NT2/D1 (cell line): ENCODE measurements around the gene CCDC70.

Experiments
- DNase-seq: peaks from one replicate; pipeline ENCODE4 v3.0.0-alpha.2; 2011; ENCODE audit warnings: low read depth, low spot score
- H3K27me3 ChIP-seq: 2 replicates; pipeline ENCODE4 v1.6.0; 2011; ENCODE audit warnings: mild to moderate bottlenecking; ENCODE audit not compliant: insufficient read length, insufficient read depth
- H3K36me3 ChIP-seq: 2 replicates; pipeline ENCODE4 v1.6.1; 2011; ENCODE audit warnings: mild to moderate bottlenecking, low read length, mixed read lengths; ENCODE audit not compliant: insufficient read depth, insufficient read length
- H3K4me1 ChIP-seq: 2 replicates; pipeline ENCODE4 v1.5.1; 2011; ENCODE audit not compliant: insufficient read depth, insufficient read length
- H3K4me3 ChIP-seq: 2 replicates; pipeline ENCODE4 v1.5.1; 2011; ENCODE audit warnings: low read depth; ENCODE audit not compliant: insufficient read length
- H3K9ac ChIP-seq: 2 replicates; pipeline ENCODE4 v1.6.0; 2011; ENCODE audit warnings: low read depth; ENCODE audit not compliant: insufficient read length
- H3K9me3 ChIP-seq: 2 replicates; pipeline ENCODE4 v1.5.1; 2011; ENCODE audit warnings: mild to moderate bottlenecking, low read length; ENCODE audit not compliant: insufficient read depth
- SUZ12 ChIP-seq: IDR thresholded peaks from 2 replicates; pipeline ENCODE4 v1.6.1; 2011; ENCODE audit not compliant: insufficient read length, insufficient read depth; ENCODE audit errors: extremely low read depth
- YY1 ChIP-seq: IDR thresholded peaks from 2 replicates; pipeline ENCODE4 v1.6.1; 2011; ENCODE audit not compliant: insufficient read length, insufficient read depth
- ZNF274 ChIP-seq: IDR thresholded peaks from 2 replicates; pipeline ENCODE4 v1.6.1; 2011; ENCODE audit warnings: mild to moderate bottlenecking, low read depth, low read length

Gene CCDC70

DNA sequence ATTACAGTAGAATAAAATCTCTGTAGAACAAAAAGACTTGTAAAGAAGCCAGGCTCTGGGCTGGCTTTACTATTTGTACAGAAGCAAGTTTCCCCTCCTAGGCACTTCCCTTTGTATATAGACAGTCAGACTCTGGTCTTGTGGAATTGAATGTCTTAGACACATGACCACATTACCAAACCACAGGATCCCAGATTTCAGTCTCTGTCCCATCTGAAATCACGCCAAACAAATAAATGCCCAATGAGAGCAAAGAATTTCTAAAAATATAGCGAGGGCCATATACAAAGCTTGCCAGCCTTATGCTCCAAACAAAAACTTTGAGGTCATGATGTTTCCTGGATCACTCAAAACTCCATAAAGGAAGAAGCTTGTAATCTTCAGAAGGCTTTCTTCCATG, 23.9 kb downstream of the CCDC70 start:
- Histone ChIP-seq H3K4me1 (no peaks in the 10 kb centered on the region), H3K27me3 (no peaks in the 10 kb centered on the region), H3K9me3 (no peaks in the 10 kb centered on the region; the same call in 1 of the 2 replicates), H3K36me3 (no peaks in the 10 kb centered on the region), H3K4me3 (no peak overlapping the region), H3K9ac (no peak overlapping the region)
- DNase-seq: no peak
- TF ChIP-seq YY1: no peak
- no peak for TF ChIP-seq SUZ12
- TF ChIP-seq ZNF274: no peak

DNA sequence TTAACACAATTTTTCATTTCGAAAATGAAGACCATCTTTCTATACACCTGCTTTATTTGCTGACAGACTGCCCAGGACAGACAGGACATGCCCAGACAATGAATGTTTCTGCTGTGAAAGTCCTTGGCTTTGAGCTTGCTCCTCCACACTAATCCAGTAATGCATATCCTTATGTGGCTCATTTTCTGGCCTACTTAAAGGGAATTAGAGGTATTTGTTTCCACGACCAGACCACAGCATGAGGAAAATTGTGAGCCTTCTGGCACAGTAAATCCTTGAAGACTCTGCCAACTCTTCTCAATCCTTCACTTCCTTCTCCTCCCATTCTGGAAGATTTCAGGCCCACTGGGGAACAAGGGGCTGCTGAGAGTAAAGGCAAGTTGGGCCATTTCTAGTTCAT, 25.7 kb downstream of the CCDC70 start:
- no peak overlapping the region for H3K4me3 ChIP-seq
- no peak overlapping the region for H3K9ac ChIP-seq
- H3K27me3 ChIP-seq: no peaks in the 10 kb centered on the region
- H3K9me3 ChIP-seq: no peaks in the 10 kb centered on the region; the same call in 1 of the 2 replicates
- no peaks in the 10 kb centered on the region for H3K36me3 ChIP-seq
- DNase-seq: no peak
- TF ChIP-seq YY1: no peak
- no peak for TF ChIP-seq SUZ12
- TF ChIP-seq ZNF274: no peak
- no peaks in the 10 kb centered on the region for H3K4me1 ChIP-seq

DNA sequence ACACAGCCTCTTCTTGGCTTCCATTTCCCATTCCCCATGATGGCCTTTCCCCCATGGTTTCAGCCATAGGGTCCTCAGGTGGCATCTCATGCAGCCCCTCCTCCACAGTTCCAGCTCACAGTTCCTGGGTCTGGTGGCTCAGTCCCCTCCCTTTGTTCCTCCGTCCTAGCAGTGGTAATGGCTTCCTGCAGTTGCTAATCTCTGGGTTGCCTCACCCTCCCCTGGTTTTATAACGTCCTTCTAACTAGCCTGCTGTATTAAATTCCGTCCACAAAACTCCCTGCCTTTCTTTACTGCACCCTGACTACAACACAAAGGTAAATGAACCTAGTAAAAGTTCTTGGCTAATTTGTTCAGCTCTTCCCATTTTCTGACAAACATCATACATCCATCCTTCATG, 30.9 kb downstream of the CCDC70 start:
- Histone ChIP-seq H3K4me3 (no peak overlapping the region), H3K36me3 (no peaks in the 10 kb centered on the region), H3K27me3 (no peaks in the 10 kb centered on the region), H3K9me3 (no peaks in the 10 kb centered on the region), H3K4me1 (no peaks in the 10 kb centered on the region), H3K9ac (no peak overlapping the region)
- DNase-seq: no peak
- no peak for TF ChIP-seq YY1
- no peak for TF ChIP-seq ZNF274
- no peak for TF ChIP-seq SUZ12

DNA sequence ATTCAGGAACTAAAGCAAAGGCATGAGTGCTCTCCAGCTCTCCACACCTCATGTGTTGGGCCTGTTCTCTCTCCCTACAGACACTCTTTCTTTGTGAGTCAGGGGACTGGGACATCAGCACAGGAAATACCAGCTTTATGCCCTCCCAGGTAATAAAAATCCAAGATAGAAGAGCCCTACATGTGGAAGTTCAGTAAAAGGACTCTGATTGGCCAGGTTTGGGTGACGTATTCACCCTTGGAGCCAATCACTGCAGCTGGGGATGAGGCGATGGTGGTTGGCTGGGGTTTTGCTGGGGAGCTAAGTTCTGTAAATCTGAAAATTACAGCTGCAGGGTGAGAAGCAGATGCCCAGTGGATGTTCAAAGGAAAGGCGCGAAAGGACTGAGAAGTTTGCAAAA, 32.5 kb downstream of the CCDC70 start:
- Histone ChIP-seq H3K36me3 (no peaks in the 10 kb centered on the region), H3K4me3 (no peak overlapping the region), H3K9me3 (no peaks in the 10 kb centered on the region), H3K4me1 (no peaks in the 10 kb centered on the region), H3K9ac (no peak overlapping the region), H3K27me3 (no peaks in the 10 kb centered on the region)
- DNase-seq: no peak
- TF ChIP-seq SUZ12: no peak
- TF ChIP-seq ZNF274: no peak
- no peak for TF ChIP-seq YY1

DNA sequence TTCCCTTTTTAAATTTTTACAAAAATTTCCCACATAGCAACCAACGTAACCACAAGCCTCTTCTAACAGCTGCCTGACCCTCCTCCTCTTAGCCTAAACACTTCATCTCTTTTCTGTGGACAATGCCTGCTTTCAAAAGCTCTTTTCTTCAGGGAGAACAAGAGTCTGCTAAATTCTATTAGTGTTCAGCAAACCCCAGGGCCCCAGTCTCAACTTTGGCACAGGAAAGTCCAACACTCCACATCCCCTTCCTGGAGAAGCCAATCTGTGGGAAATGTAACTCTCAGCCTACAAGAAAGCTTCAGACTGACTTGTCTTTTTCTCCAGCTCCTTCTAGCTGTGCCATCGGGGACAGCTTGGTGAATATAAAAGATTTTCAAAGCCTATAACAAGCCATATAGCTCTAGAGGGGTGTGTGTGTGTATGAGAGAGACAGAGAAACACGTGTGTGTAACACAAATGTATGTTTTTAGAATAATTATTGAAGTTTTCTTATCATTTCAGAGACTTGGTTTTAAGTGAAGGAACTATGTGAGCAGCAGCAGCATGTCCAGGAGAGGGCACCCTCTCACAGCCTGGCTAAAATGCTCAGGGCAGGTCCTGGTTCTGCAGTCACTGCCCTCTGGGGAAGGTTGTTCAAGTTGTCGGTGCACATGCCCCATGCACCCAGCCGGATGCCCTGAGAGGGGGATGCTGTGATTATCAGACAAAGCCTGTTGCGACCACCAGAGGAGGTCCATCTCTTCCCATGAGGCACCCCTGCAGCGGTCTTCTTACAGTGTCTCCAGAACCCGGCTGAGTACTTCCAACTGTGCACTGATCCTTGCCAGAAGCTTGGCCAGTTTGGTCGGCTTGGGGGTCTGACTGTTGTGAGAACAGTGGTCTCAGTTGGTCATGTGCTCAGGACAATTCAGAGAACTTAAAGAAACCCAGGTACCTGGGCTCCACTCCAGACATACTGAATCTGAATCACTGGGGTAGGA, 34.4 kb downstream of the CCDC70 start:
- no peaks in the 10 kb centered on the region for H3K27me3 ChIP-seq
- no peak overlapping the region for H3K4me3 ChIP-seq
- H3K4me1 ChIP-seq: no peaks in the 10 kb centered on the region
- peak; percentile 39 for DNase-seq
- H3K36me3 ChIP-seq: no peaks in the 10 kb centered on the region
- TF ChIP-seq SUZ12: no peak
- no peak for TF ChIP-seq ZNF274
- TF ChIP-seq YY1: no peak
- H3K9ac ChIP-seq: no peak overlapping the region
- no peaks in the 10 kb centered on the region for H3K9me3 ChIP-seq

DNA sequence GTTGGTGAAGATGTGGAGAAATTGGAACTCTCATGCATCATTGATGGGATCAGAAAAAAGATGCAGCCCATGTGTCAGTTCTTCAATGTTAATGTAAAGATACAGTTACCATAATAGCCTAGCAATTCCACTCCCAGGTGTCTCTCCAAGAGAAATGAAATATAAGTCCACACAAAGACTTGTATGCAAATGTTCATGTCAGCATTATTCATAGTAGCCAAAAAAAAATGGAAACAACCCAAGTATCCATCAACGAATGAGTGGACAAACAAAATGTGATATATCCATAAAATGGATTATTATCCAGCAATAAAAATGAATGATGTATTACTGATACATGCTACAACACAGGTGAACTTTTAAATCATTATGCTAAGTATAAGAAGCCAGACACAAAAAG, 38.7 kb downstream of the CCDC70 start:
- no peak overlapping the region for H3K4me3 ChIP-seq
- no peaks in the 10 kb centered on the region for H3K4me1 ChIP-seq
- H3K36me3 ChIP-seq: no peaks in the 10 kb centered on the region
- no peaks in the 10 kb centered on the region for H3K27me3 ChIP-seq
- H3K9me3 ChIP-seq: no peaks in the 10 kb centered on the region
- no peak for DNase-seq
- no peak overlapping the region for H3K9ac ChIP-seq
- TF ChIP-seq SUZ12: no peak
- TF ChIP-seq ZNF274: no peak
- no peak for TF ChIP-seq YY1

DNA sequence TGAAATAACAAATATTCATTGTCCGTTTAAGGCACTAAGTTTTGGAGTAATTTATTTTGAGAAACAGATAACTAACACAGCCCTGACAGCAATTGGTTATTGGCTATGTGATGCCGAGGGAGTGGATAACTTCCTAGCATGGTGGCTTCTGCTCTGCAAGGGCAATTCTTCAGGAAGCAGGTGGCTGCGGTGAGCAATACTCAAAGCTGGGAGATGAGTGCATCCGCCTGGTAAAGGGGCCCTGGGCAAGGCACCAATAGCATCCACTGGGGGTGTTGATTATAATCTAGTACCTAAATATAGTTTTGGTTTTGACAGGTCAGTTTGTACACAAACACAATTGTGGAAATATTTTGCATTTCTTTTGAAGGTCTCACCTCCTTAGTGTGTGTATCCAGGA, 41.0 kb downstream of the CCDC70 start:
- Histone ChIP-seq H3K4me1 (no peaks in the 10 kb centered on the region), H3K27me3 (no peaks in the 10 kb centered on the region), H3K4me3 (no peak overlapping the region), H3K36me3 (no peaks in the 10 kb centered on the region), H3K9ac (no peak overlapping the region), H3K9me3 (no peaks in the 10 kb centered on the region)
- TF ChIP-seq YY1 (no peak), SUZ12 (no peak), ZNF274 (no peak)
- DNase-seq: no peak
